C4-2B (cell line): Measurements from ENCODE around the gene LOXL3.

ENCODE experiments used
- H3K27ac ChIP-seq: fragments of 450-650 bp; 2 replicates; pipeline ENCODE4 v1.5.1; 2017
- ZFX ChIP-seq: fragments of 450-650 bp; IDR thresholded peaks from 2 replicates; pipeline ENCODE4 v1.6.1; 2017
- TF ChIP-seq, protein P1 (sequence below): fragments of 450-650 bp; conservative IDR thresholded peaks from 2 replicates; pipeline ENCODE4 v1.5.1; 2017; ENCODE audit warnings: mild to moderate bottlenecking

LOXL3 gene

DNA sequence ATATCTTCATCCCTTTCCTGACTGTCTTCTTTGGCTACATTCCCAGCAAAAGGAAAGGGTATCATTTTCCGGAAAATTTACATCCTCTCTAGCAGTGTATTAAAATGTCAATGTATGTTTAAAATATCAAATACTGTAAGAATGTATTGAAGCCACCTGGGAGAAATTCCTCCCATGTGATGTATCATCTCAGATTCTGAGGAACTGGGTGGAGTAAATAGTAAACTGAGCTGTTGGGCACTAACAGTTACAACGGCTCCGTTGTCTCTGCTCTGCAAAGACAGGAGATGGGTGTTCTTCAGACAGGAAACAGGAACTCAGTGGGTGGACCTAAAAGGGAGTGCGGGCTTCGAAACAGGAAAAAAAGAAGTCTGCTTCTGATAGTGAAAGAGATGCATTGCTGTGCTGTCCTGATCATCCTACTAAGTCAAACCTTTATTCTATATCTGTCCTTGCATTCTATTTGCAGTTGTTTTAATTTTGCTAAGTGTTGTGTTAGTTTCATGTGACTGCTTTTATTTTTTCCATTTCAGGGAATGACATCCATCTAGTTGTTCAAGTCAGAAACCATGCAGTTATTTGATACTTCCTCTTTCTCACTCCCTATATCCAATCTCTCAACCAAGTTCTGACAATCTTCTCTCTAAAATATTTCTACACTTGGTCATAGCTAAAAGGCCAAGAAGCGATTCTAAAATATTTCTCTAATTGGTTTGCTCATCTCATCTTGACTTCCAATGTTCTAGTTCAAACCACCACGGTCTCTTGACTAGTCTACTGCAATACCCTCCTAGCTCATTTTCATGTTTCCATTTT lies 20.2 kb upstream of the LOXL3 start:
- H3K27ac ChIP-seq = no peak overlapping the region
- TF ChIP-seq, protein P1, sequence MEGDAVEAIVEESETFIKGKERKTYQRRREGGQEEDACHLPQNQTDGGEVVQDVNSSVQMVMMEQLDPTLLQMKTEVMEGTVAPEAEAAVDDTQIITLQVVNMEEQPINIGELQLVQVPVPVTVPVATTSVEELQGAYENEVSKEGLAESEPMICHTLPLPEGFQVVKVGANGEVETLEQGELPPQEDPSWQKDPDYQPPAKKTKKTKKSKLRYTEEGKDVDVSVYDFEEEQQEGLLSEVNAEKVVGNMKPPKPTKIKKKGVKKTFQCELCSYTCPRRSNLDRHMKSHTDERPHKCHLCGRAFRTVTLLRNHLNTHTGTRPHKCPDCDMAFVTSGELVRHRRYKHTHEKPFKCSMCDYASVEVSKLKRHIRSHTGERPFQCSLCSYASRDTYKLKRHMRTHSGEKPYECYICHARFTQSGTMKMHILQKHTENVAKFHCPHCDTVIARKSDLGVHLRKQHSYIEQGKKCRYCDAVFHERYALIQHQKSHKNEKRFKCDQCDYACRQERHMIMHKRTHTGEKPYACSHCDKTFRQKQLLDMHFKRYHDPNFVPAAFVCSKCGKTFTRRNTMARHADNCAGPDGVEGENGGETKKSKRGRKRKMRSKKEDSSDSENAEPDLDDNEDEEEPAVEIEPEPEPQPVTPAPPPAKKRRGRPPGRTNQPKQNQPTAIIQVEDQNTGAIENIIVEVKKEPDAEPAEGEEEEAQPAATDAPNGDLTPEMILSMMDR = no peak
- no peak for TF ChIP-seq ZFX

DNA sequence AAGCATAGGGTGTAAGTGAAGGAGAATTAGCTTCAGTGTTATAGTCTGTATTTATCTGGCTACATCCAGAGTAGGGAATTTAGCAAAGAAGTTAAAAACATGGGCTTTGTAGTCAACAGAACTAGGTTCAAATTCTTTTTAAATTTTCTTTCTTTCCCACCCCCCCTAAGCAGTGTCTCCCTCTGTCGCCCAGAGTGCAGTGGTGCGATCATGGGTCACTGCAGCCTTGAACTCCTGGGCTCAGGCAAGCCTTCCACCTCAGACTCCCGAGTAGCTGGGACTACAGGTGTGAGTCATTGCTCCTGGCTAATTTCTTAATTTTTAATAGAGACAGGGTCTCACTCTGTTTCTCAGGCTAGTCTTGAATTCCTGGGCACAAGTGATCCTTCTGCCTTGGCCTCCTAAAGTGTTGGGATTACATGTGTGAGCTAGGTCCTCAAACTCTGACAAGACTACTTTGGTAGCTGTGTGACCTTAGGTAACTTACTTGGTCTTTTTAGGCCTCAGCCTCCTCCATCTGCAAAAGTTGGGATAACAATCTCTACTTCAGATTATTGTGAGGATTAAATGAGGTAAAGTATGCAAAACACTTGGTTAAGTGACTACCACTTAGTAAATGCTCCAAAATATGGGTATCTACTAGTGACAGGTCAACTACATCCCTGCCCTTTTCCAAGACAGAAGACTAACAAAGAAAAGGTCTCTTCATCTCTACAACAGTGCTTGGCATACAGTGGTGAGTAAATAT lies 18.6 kb upstream of the LOXL3 start:
- TF ChIP-seq, protein P1 = no peak
- TF ChIP-seq ZFX = no peak
- H3K27ac ChIP-seq = no peak overlapping the region

DNA sequence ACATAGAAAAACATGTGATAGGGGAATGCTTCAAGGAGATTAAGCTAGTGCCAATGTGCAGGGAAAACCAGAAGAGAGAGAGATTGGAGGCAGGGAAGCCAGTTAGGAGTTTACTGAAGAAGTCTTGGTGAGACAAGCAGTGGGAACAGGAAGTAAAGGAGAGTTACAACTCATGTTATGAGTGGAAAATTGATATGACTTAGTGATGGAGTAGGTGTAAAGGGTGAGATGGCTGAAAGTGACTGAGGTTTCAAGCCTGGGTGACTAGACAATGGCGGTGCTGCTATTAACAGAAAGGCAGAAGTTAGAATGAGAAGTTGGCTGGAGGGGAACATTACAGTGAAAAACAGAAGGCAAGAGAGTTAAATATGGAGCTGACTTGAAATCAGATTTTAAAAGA lies 17.3 kb upstream of the LOXL3 start:
- no peak for TF ChIP-seq ZFX
- TF ChIP-seq, protein P1 = no peak
- H3K27ac ChIP-seq = no peak overlapping the region

DNA sequence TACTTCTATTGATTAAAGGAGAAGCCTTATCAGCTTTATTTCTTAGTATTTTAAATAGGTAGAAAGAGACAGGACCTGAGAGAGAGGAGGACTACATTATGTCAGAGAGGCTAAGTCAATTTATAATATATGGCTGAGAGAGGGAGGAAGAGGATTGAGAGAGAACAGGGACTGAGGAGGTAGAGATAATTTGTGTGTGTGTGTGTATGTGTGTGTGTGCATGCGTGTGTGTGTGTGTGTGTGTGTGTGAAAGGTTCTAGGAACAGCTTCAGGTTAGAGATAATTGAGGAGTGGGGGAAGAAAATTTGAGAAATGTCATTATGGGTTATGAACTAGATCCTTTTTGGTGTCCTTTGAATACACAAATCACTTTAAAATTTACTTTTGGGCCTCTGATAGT lies 15.9 kb upstream of the LOXL3 start:
- no peak overlapping the region for H3K27ac ChIP-seq
- TF ChIP-seq, protein P1 = no peak
- no peak for TF ChIP-seq ZFX

DNA sequence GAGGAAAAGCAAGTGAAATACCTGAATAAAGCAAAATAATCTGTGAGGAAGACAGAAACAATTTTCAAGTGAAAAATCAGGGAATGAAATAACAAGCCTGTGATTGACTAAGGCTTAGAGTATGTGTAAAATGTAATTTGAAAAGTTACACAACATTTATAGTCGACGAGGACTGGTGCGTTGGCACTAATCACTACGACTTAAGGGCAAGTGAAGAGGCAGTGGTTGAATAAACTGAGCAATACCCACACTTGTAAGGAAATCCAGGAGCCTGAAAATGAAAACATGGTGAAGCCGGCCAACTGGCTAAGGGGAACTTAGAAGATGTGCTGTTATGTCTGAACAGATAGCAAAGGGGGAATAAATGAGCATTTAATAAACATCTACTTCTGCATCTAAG lies 14.1 kb upstream of the LOXL3 start:
- no peak for TF ChIP-seq ZFX
- no peak overlapping the region for H3K27ac ChIP-seq

DNA sequence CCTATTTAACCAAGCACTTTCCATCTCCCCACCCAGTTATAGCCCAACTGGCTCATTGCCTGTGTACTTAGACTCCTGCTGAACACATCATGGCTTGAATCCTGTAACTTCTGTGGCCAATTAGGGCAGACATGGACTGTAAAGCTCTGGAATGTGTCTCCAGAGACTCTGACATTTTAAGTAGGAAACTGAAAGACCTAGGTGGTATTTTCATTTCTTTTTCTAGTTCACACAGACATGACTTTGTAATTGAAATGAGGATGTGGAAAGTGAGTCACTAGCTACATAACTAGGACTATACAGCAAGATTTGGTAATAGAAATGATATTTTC lies 13.0 kb upstream of the LOXL3 start:
- no peak overlapping the region for H3K27ac ChIP-seq

DNA sequence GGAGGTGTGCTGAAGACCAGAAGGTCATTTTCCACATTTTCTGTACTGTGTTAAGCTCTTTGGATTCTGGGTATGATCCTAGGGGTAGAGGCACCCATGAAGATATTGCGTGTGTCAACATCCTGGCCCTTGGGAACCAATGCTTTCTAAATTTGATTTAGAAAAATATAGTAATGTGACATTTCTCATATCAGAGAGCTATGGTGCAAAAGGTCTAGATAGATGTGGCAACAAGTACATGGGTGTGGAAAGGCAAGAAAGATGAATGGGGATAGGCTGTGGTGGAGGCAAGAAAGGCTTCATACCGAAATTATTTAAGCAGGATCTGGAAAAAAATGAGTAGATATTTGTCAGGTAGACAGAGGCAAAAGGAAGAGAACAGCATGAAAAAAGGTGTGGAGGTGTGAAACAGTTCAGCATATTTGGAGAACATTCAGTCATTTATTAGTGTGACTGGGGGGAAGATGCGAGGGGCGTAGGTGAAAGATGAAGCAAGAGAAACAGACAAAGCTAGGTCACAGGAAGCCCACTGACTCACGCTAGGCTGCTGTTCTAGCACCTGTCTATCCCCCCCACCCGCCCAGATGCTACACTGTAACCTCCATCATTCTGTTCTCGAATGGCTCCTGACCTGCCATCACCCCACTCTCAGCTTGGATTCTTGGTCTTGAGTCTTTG lies 12.5 kb upstream of the LOXL3 start:
- TF ChIP-seq ZFX = no peak
- TF ChIP-seq, protein P1 = no peak
- H3K27ac ChIP-seq = no peak overlapping the region

More for the DNA sequence above, 13.0 kb upstream of the LOXL3 start:
- TF ChIP-seq, protein P1 = no peak
- no peak for TF ChIP-seq ZFX
